ENCODE results near the gene SPATS2.

- TF ChIP-seq CTCF (IDR thresholded peaks at IDR 0.05) (no peak), POLR2A (IDR thresholded peaks at IDR 0.05) (no peak), POLR2AphosphoS5 (IDR thresholded peaks at IDR 0.05) (no peak)
These were observed 168.8 kb downstream of the SPATS2 start for GRCh38 chr12:49535921-49536525.

All from gastroesophageal sphincter (tissue), 3 donors.